ENCODE results near the gene TM4SF4. TPM values are rescaled to one million over a fixed set of nuclear protein-coding genes. Genes with fewer than 3 reads are reported as not detected.

TM4SF4 gene, protein sequence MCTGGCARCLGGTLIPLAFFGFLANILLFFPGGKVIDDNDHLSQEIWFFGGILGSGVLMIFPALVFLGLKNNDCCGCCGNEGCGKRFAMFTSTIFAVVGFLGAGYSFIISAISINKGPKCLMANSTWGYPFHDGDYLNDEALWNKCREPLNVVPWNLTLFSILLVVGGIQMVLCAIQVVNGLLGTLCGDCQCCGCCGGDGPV
- 28.1 to 57.9 TPM (median 35.5 TPM) in 5 replicates for total RNA-seq (2022; extraction: Qiagen RNA extraction; ENCODE audit: low read depth)

DNA sequence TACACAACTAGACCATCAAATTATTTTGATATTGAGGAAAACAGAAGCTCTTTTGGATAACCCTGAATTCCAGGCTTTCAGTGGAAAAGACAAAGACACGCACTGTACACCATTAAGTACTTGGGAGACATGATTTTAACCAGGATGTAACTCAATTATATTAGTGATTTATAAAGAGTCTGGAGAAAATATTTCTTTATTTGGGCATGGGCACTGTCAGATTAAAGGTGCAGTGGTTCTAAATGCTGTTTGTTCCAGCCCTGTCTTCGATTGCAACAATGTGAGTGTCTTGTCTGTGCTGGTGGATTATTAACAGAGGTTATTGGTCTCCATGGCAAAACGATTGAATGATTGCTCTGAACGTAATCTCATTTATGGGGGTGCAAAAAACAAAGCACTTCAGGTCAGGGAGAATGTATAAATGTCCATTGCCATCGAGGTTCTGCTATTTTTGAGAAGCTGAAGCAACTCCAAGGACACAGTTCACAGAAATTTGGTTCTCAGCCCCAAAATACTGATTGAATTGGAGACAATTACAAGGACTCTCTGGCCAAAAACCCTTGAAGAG is at the start of gene TM4SF4:
Gene TM4SF4, plus strand, starts transcription at position 448 of the 568 bp plus-strand sequence. CDS start 181 bp downstream, outside the sequence.

Other genes with a start within 250 kb of the TM4SF4 start
- gene TM4SF18, start 141.1 kb upstream of the TM4SF4 start, total RNA-seq (2022; extraction: Qiagen RNA extraction; ENCODE audit: low read depth), result 44.7 to 51.2 TPM (median 50.3 TPM) in 5 replicates
- 1,538 to 2,747 TPM (median 1,894 TPM) in 5 replicates for gene TM4SF1, start 97.0 kb upstream of the TM4SF4 start, total RNA-seq (2022; extraction: Qiagen RNA extraction; ENCODE audit: low read depth)
- 113 to 160 TPM (median 135 TPM) in 5 replicates for gene WWTR1, start 183.3 kb downstream of the TM4SF4 start, total RNA-seq (2022; extraction: Qiagen RNA extraction; ENCODE audit: low read depth)

Measured in A549 treated with DMSO at 1 μM for 4 hours (cell line).